Gastrocnemius medialis (tissue), 4 donors: ENCODE measurements around the gene RAD21L1. TPM values are rescaled to one million over a fixed set of nuclear protein-coding genes. Genes with fewer than 3 reads are reported as not detected.

Experiments
- ATAC-seq, 2 donors: fragments of 150-250 bp; one replicate each; pipeline ENCODE4 v1.9.1; 2016
- DNase-seq, 2 donors: peaks; one replicate each; pipeline ENCODE4 v3.0.0-alpha.2; 2019
- H3K27ac ChIP-seq, 4 donors: fragments of 200-600 bp; sonication (generic); 1 replicate in 1 of 4; 2 replicates in 3 of 4; pipeline ENCODE4 v1.5.1; 2016 to 2018; ENCODE audit warnings: mild to moderate bottlenecking in 2 of 4, moderate library complexity in 1 of 4
- H3K27me3 ChIP-seq, 3 donors: fragments of 200-600 bp; sonication (generic) in 2 of 3; 1 replicate in 1 of 3; 2 replicates in 2 of 3; pipeline versions ENCODE4 v1.5.1 to v1.6.0; 2016 to 2019; ENCODE audit warnings: mild to moderate bottlenecking in 1 of 3, moderate library complexity in 1 of 3
- H3K36me3 ChIP-seq, 2 donors: fragments of 200-600 bp; sonication (generic) in 1 of 2; one replicate each; pipeline ENCODE4 v1.5.1; 2017 to 2018
- H3K4me1 ChIP-seq, 2 donors: fragments of 200-600 bp; sonication (generic) in 1 of 2; one replicate each; pipeline ENCODE4 v1.5.1; 2016 to 2017; ENCODE audit warnings: mild to moderate bottlenecking in 2 of 2
- H3K4me3 ChIP-seq, 4 donors: fragments of 200-600 bp; sonication (generic) in 3 of 4; 1 replicate in 1 of 4; 2 replicates in 3 of 4; pipeline ENCODE4 v1.5.1; 2016 to 2019; ENCODE audit warnings: mild to moderate bottlenecking in 2 of 4
- H3K9me3 ChIP-seq, 3 donors: fragments of 200-600 bp; sonication (generic) in 2 of 3; 1 replicate in 1 of 3; 2 replicates in 2 of 3; pipeline ENCODE4 v1.5.1; 2016 to 2019
- POLR2A ChIP-seq, 2 donors: fragments of 450-650 bp; IDR thresholded peaks; one replicate each; pipeline ENCODE4 v1.6.1; 2017; ENCODE audit warnings: antibody characterized with exemption in 2 of 2, mild to moderate bottlenecking in 2 of 2, moderate library complexity in 2 of 2
- in situ Hi-C, 4 donors: fragments of 200-750 bp; cut with MboI; loops; one replicate each; pipeline versions ENCODE4 v1.15.0 to v1.8.0; 2017; ENCODE audit warnings: low sequenced_read_pairs in 4 of 4
- intact Hi-C: fragments of 100-400 bp; cut with DNase I; formaldehyde crosslinking; loops from one replicate; pipeline ENCODE4 v1.15.1; 2023; ENCODE audit warnings: low total_unique reads
- total RNA-seq, 4 donors: library from RNA; depleted of rRNA; stranded (reverse); fragments of >200 nt; gene quantifications; one replicate each; pipeline versions ENCODE4 v1.1.0 to v1.2.3, GENCODE V29; 2016
- TF ChIP-seq, protein P1 (sequence below), 5 experiments: fragments of 450-650 bp in 3 of 5; fragments of 200-600 bp in 2 of 5; sonication (generic) in 2 of 5; IDR thresholded peaks in 4 of 5; conservative IDR thresholded peaks in 1 of 5; 1 replicate in 4 of 5; 2 replicates in 1 of 5; pipeline ENCODE4 v1.5.1; 2016 to 2019; ENCODE audit warnings: antibody characterized with exemption in 5 of 5, mild to moderate bottlenecking in 3 of 5, moderate library complexity in 3 of 5

RAD21L1 gene
- total RNA-seq, 4 donors from 2014 or later, result 0.18 TPM; not detected in 3

DNA sequence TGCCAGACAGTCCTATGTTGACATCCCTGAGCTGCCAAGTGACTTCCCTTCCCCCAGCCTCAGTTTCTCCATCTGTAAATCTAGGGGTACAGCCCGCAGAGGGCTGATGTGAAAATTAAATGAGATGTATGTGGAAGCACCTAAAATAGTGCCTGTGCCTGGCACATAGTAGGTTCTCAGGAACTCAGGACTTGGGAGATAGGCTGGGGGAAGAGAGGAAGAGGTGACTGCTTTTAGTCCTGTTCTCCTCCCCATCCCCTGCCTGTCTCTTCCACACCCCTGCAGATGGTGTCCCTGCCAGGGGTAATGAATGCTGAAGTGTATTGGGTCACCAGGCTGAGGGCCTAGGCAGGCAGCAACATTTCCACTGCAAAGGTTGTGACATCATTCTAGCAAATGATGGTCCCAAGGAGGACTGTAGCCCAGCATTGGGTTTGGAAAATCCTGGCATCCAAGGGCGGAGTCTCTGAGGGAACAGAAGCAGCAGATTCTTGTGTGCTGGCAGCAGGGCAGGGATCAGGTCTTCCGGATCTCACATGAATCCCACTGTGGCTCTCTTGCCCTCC is 42.0 kb downstream of the RAD21L1 start:
- in situ Hi-C loops (no loop called here), intact Hi-C loops (no loop called here)
- H3K4me3 ChIP-seq, result no peak overlapping the region
- H3K27ac ChIP-seq, result no peak overlapping the region
- H3K9me3 ChIP-seq, result no peaks in the 10 kb centered on the region
- H3K27me3 ChIP-seq, result no peaks in the 10 kb centered on the region
- no peaks in the 10 kb centered on the region for H3K36me3 ChIP-seq
- ATAC-seq (no peak), DNase-seq (no peak)
- TF ChIP-seq, protein P1, sequence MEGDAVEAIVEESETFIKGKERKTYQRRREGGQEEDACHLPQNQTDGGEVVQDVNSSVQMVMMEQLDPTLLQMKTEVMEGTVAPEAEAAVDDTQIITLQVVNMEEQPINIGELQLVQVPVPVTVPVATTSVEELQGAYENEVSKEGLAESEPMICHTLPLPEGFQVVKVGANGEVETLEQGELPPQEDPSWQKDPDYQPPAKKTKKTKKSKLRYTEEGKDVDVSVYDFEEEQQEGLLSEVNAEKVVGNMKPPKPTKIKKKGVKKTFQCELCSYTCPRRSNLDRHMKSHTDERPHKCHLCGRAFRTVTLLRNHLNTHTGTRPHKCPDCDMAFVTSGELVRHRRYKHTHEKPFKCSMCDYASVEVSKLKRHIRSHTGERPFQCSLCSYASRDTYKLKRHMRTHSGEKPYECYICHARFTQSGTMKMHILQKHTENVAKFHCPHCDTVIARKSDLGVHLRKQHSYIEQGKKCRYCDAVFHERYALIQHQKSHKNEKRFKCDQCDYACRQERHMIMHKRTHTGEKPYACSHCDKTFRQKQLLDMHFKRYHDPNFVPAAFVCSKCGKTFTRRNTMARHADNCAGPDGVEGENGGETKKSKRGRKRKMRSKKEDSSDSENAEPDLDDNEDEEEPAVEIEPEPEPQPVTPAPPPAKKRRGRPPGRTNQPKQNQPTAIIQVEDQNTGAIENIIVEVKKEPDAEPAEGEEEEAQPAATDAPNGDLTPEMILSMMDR (IDR thresholded peaks at IDR 0.05 in 4 of 5, conservative IDR thresholded peaks at IDR 0.05 in 1 of 5), result no peak
- TF ChIP-seq POLR2A (IDR thresholded peaks at IDR 0.05), result no peak
- peaks cover 3 to 10% of the 10 kb centered on the region in 2 donors for H3K4me1 ChIP-seq

- TF ChIP-seq, protein P1 (IDR thresholded peaks at IDR 0.05 in 4 of 5, conservative IDR thresholded peaks at IDR 0.05 in 1 of 5), result no peak
- TF ChIP-seq POLR2A (IDR thresholded peaks at IDR 0.05), result no peak
Measured at GRCh38 chr20:1269235-1269634, 43.4 kb downstream of the RAD21L1 start.

GRCh38 chr20:1269850-1270249 is 44.0 kb downstream of the RAD21L1 start:
- Histone ChIP-seq H3K4me1 (peaks cover 3 to 10% of the 10 kb centered on the region in 2 donors), H3K27ac (no peak overlapping the region), H3K36me3 (no peaks in the 10 kb centered on the region), H3K27me3 (no peaks in the 10 kb centered on the region), H3K4me3 (no peak overlapping the region), H3K9me3 (no peaks in the 10 kb centered on the region)
- TF ChIP-seq POLR2A (IDR thresholded peaks at IDR 0.05), result no peak
- TF ChIP-seq, protein P1 (IDR thresholded peaks at IDR 0.05 in 4 of 5, conservative IDR thresholded peaks at IDR 0.05 in 1 of 5), result no peak
- intact Hi-C loops, result no loop called here
- ATAC-seq (no peak), DNase-seq (no peak)
- in situ Hi-C loops, result no loop called here

More at GRCh38 chr20:1269235-1269634, 43.4 kb downstream of the RAD21L1 start:
- Histone ChIP-seq H3K27ac (no peak overlapping the region), H3K27me3 (no peaks in the 10 kb centered on the region), H3K9me3 (no peaks in the 10 kb centered on the region), H3K4me3 (no peak overlapping the region), H3K36me3 (no peaks in the 10 kb centered on the region), H3K4me1 (peaks cover 3 to 10% of the 10 kb centered on the region in 2 donors)
- intact Hi-C loops, result no loop called here
- ATAC-seq (no peak), DNase-seq (no peak)
- in situ Hi-C loops, result no loop called here

DNA sequence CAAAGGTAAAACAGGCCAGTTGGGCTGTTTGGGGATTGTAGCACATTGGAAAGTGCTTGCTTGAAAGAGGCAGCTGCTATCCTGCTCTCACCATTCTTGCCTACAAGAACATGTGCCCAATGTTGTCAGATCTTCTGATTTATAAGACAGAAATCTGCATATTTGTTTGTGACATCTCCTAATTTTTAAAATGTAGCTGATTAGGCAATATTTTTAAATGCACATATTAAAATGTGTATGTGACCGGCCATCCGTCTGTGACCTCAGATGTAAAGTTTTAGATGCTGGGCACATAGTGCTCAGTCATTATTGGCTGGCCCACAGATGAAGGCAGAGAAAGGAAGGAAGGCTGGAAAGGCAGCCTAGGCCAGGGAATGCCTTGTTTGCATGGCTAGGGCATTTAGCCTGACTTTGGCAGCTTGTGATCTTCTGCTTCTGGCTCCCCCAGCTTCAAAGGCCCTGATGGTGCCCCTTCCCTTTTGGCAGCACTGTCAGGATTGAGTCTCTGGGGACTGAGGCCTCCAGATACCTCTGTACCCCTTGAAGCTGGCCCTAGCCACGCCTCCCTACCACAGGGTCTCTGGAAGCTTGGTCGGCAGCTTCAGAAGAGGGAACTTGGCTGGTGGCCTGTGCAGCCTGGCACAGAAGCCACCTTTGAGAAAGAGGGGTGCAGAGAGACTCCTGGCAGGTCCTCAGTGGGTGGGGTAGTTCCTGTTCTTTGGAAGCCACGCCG is 46.7 kb downstream of the RAD21L1 start:
- in situ Hi-C loops (no loop called here), intact Hi-C loops (no loop called here)
- Histone ChIP-seq H3K27ac (no peak overlapping the region), H3K4me1 (no peaks in the 10 kb centered on the region), H3K36me3 (no peaks in the 10 kb centered on the region), H3K4me3 (no peak overlapping the region), H3K9me3 (no peaks in the 10 kb centered on the region), H3K27me3 (no peaks in the 10 kb centered on the region)
- DNase-seq (no peak), ATAC-seq (no peak)
- TF ChIP-seq, protein P1 (IDR thresholded peaks at IDR 0.05 in 4 of 5, conservative IDR thresholded peaks at IDR 0.05 in 1 of 5), result no peak
- TF ChIP-seq POLR2A (IDR thresholded peaks at IDR 0.05), result no peak
